Measurements from ENCODE around the gene PTPRT.

Gene PTPRT

GRCh38 chr20:43016257-43016656 is 173.4 kb downstream of the PTPRT start:
- no peak for DNase-seq

GRCh38 chr20:43015566-43015965 is 174.1 kb downstream of the PTPRT start:
- DNase-seq, result no peak

GRCh38 chr20:43014206-43014605 is 175.5 kb downstream of the PTPRT start:
- no peak for DNase-seq

GRCh38 chr20:43011491-43011890 is 178.2 kb downstream of the PTPRT start:
- no peak for DNase-seq

GRCh38 chr20:43009532-43009931 is 180.2 kb downstream of the PTPRT start:
- peak; percentile 28 for DNase-seq

- DNase-seq, result no peak
These were observed 182.2 kb downstream of the PTPRT start for GRCh38 chr20:43007525-43007924.

GRCh38 chr20:43006651-43007375 is 182.9 kb downstream of the PTPRT start:
- no peak for DNase-seq

GRCh38 chr20:43003318-43003944 is 186.3 kb downstream of the PTPRT start:
- DNase-seq, result no peak

GRCh38 chr20:42996141-42996540 is 193.6 kb downstream of the PTPRT start:
- no peak for DNase-seq

GRCh38 chr20:42988319-42988718 is 201.4 kb downstream of the PTPRT start:
- DNase-seq, result no peak

GRCh38 chr20:42987376-42988114 is 202.2 kb downstream of the PTPRT start:
- no peak for DNase-seq

- no peak for DNase-seq
These were observed 203.4 kb downstream of the PTPRT start for GRCh38 chr20:42986143-42986773.

- DNase-seq, result no peak
These were observed 204.1 kb downstream of the PTPRT start for GRCh38 chr20:42985628-42986027.

GRCh38 chr20:42982218-42982617 is 207.5 kb downstream of the PTPRT start:
- no peak for DNase-seq

GRCh38 chr20:42981253-42981652 is 208.5 kb downstream of the PTPRT start:
- DNase-seq, result no peak

- no peak for DNase-seq
These were observed 210.0 kb downstream of the PTPRT start for GRCh38 chr20:42979720-42980119.

- DNase-seq, result no peak
These were observed 211.3 kb downstream of the PTPRT start for GRCh38 chr20:42978184-42978974.

- no peak for DNase-seq
These were observed 213.7 kb downstream of the PTPRT start for GRCh38 chr20:42975974-42976373.

- no peak for DNase-seq
These were observed 215.4 kb downstream of the PTPRT start for GRCh38 chr20:42974347-42974746.

GRCh38 chr20:42972591-42972990 is 217.1 kb downstream of the PTPRT start:
- DNase-seq, result no peak

- DNase-seq, result peak; percentile 53
These were observed 221.0 kb downstream of the PTPRT start for GRCh38 chr20:42968746-42969145.

- DNase-seq, result no peak
These were observed 225.9 kb downstream of the PTPRT start for GRCh38 chr20:42963796-42964195.

GRCh38 chr20:42961771-42962170 is 227.9 kb downstream of the PTPRT start:
- no peak for DNase-seq

Data from retina (tissue), 1 donor.